Activated naive CD8-positive, alpha-beta T cell treated with anti-CD3 and anti-CD28 coated beads, Interleukin-2, amount 10 ng/mL, durations not matched to agents 7 days and 5 days (primary cell): ENCODE data around the gene AP2B1. TPM values are rescaled to one million over a fixed set of nuclear protein-coding genes. Genes with fewer than 3 reads are reported as not detected.

Experiments used
- ATAC-seq: fragments of 150-1000 bp; cut with Tn5 transposase; one replicate; pipeline ENCODE4 v1.10.0; 2021; ENCODE audit warnings: low read depth, moderate library complexity
- POLR2A ChIA-PET: fragments of 350-600 bp; sonication (Branson Sonifier 250); formaldehyde crosslinking; loops from one replicate; lab custom pipeline; 2021; ENCODE audit warnings: antibody characterized with exemption; lab: Charles Lee
- DNase-seq: peaks from one replicate; pipeline ENCODE4 v3.0.0; 2021
- H3K27ac Mint-ChIP-seq: one replicate; pipeline ENCODE4 v1.8.0; 2022; ENCODE audit warnings: mild to moderate bottlenecking, mixed read lengths
- H3K27me3 Mint-ChIP-seq: one replicate; pipeline ENCODE4 v1.8.0; 2022; ENCODE audit warnings: mild to moderate bottlenecking, moderate library complexity, mixed read lengths
- H3K36me3 Mint-ChIP-seq: one replicate; pipeline ENCODE4 v1.8.0; 2021; ENCODE audit warnings: mild to moderate bottlenecking, mixed read lengths
- H3K4me1 Mint-ChIP-seq: one replicate; pipeline ENCODE4 v1.8.0; 2021; ENCODE audit warnings: mixed read lengths
- H3K4me3 Mint-ChIP-seq: one replicate; pipeline ENCODE4 v1.8.0; 2022; ENCODE audit warnings: mild to moderate bottlenecking, moderate library complexity, mixed read lengths
- H3K9me3 Mint-ChIP-seq: one replicate; pipeline ENCODE4 v1.8.0; 2021; ENCODE audit warnings: mixed read lengths
- total RNA-seq, 2 experiments: library from RNA; stranded (reverse); gene quantifications; one replicate each; pipeline ENCODE4 v1.2.3, GENCODE V29; 2021

The AP2B1 gene
- total RNA-seq, 2 experiments from 2014 or later: 154 to 163 TPM

- Mint-ChIP-seq H3K4me1 (peaks cover 8% of the 10 kb centered on the region), H3K27ac (no peak overlapping the region), H3K4me3 (no peak overlapping the region), H3K27me3 (no peaks in the 10 kb centered on the region), H3K9me3 (no peaks in the 10 kb centered on the region), H3K36me3 (peaks cover 5% of the 10 kb centered on the region)
- POLR2A ChIA-PET: interaction anchor here (0.6 to 1.0 kb wide), 2 partner anchors 135 to 488 kb away, joined by 3 to 5 read pairs; no protein-coding TSS in a partner anchor
- ATAC-seq: no peak
- no peak for DNase-seq
Measured at GRCh38 chr17:35612924-35613521, 25.9 kb downstream of the AP2B1 start.

GRCh38 chr17:35614810-35615209 is 27.7 kb downstream of the AP2B1 start:
- POLR2A ChIA-PET: interaction anchor here (0.7 kb wide), 1 partner anchor 128 kb away, joined by 3 read pairs; no protein-coding TSS in a partner anchor
- Mint-ChIP-seq H3K27me3 (no peaks in the 10 kb centered on the region), H3K9me3 (no peaks in the 10 kb centered on the region), H3K4me1 (peaks cover 8% of the 10 kb centered on the region), H3K27ac (no peak overlapping the region), H3K36me3 (peaks cover 2% of the 10 kb centered on the region), H3K4me3 (no peak overlapping the region)
- DNase-seq (no peak), ATAC-seq (no peak)

DNA sequence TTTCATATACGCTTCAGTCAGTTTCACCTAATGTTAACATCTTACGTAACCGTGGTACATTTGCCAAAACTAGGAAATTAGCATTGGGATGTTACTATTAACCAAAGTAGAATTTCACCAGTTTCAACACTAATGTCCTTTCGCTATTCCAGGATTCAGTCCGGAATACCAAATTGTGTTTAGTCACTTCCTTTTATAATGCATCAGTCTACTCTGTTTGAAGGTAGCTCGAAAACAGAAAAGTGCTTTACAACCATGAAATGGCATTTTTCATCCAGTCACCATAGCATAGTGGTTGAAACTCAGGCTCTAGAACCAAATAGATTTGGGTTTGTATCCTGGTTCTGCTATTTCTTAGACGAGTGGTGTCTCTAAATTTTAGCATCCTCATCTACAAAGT is 29.4 kb downstream of the AP2B1 start:
- Mint-ChIP-seq H3K27ac (no peak overlapping the region), H3K4me3 (no peak overlapping the region), H3K4me1 (peaks cover 8% of the 10 kb centered on the region), H3K27me3 (no peaks in the 10 kb centered on the region), H3K9me3 (no peaks in the 10 kb centered on the region), H3K36me3 (peaks cover 3% of the 10 kb centered on the region)
- ATAC-seq: no peak
- no peak for DNase-seq
- POLR2A ChIA-PET: no interaction called here

DNA sequence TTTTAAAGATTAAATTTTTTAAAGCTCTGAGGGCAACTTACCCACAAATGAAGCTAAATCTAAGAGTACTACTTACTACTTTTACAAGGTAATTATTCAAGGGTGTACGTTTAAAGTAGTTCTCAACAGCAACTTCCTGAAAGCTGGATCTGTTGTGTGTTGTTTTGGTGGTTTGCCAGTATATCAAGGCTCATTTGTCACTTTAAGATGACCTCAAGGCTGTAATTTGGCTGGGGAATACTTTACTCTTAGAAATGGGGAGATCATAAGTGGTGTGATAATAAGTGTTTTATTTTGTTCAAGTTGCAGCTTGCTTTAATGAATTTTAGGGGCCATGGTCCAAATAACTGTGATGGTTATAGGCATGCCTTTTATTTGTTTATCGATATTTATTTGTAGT is 30.4 kb downstream of the AP2B1 start:
- ATAC-seq: no peak
- Mint-ChIP-seq H3K9me3 (no peaks in the 10 kb centered on the region), H3K27ac (no peak overlapping the region)

DNA sequence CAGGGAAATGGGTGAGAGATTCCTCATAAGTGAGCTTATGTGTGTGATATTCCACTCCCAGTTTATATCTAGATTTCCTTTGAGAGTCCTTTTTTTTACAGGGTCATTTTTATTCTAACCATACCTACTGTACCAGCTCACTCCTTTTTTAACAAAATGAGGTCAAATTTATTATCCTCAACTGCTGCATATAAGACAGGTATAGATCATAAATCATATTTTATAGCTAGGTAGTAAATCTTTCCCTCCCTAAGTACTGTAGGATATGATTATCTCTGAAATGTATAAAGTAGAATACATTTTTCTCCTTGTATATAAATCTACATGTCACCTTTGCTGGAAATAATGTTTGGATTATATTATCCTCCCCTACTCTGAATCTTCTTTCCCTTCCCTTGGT is 31.5 kb downstream of the AP2B1 start:
- H3K27me3 Mint-ChIP-seq: no peaks in the 10 kb centered on the region
- H3K27ac Mint-ChIP-seq: no peak overlapping the region
- H3K9me3 Mint-ChIP-seq: no peaks in the 10 kb centered on the region
- ATAC-seq: no peak
- H3K4me3 Mint-ChIP-seq: no peak overlapping the region
- POLR2A ChIA-PET: no interaction called here
- DNase-seq: no peak
- peaks cover 5% of the 10 kb centered on the region for H3K36me3 Mint-ChIP-seq
- H3K4me1 Mint-ChIP-seq: peaks cover 2% of the 10 kb centered on the region

More for the DNA sequence above, 30.4 kb downstream of the AP2B1 start:
- H3K27me3 Mint-ChIP-seq: no peaks in the 10 kb centered on the region
- no peak overlapping the region for H3K4me3 Mint-ChIP-seq
- POLR2A ChIA-PET: no interaction called here
- no peak for DNase-seq
- peaks cover 3% of the 10 kb centered on the region for H3K36me3 Mint-ChIP-seq
- H3K4me1 Mint-ChIP-seq: peaks cover 8% of the 10 kb centered on the region

DNA sequence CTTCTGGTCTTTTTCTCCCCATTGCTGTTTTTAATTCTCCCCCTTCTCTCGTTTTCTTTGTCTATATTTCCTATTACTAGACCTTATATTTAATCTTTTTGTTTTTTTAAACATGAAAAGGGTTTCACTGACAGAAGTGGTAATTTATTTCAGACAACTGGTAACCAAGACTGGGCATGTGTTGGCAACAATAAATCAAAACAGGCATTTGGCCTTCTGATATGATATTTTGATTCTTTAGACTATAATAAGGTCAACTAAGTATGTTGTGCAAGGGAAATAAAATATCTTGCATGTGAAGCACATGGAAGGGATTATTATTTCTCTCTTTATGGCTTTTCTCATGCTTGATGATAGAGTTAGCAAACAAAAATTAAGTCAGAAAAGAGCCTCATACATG is 34.6 kb downstream of the AP2B1 start:
- DNase-seq: no peak
- H3K4me1 Mint-ChIP-seq: peaks cover 4% of the 10 kb centered on the region
- H3K9me3 Mint-ChIP-seq: no peaks in the 10 kb centered on the region
- no peaks in the 10 kb centered on the region for H3K27me3 Mint-ChIP-seq
- POLR2A ChIA-PET: no interaction called here
- H3K27ac Mint-ChIP-seq: no peak overlapping the region
- H3K36me3 Mint-ChIP-seq: peaks cover 11% of the 10 kb centered on the region
- no peak for ATAC-seq
- no peak overlapping the region for H3K4me3 Mint-ChIP-seq

GRCh38 chr17:35627417-35627816 is 40.3 kb downstream of the AP2B1 start:
- Mint-ChIP-seq H3K4me1 (peaks cover 1% of the 10 kb centered on the region), H3K4me3 (no peak overlapping the region), H3K9me3 (no peaks in the 10 kb centered on the region), H3K27ac (no peak overlapping the region), H3K36me3 (peaks cover 17% of the 10 kb centered on the region), H3K27me3 (no peaks in the 10 kb centered on the region)
- ATAC-seq (no peak), DNase-seq (no peak)
- POLR2A ChIA-PET: no interaction called here

DNA sequence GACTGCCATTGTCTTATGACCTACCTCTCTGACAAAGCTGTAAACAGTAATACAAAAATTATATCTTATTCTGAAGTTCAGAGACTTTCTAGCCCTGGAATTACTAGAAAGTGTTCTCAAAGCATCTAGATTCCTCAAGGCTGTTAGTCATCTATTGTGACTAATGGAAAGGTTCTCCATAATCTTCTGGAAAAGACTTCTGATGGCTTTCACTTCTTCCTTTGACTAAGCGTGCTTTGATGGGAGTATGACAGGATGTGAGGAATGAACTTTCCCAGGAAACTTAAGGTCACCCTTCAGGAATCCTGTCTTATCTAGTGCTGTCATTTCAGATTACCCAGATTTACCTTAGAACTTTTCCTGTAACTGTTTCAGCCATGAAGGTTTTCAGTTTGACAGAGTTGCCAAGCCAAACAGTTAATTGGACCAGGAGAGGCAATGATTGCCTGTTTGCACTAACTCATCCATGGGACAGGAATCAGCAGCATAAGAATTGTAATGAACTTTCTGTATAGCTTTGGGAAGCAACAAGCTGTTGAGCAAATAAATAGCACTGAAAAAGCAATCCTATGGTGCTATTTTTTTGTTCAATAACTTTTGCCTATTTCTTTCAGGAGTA is 43.5 kb downstream of the AP2B1 start:
- Mint-ChIP-seq H3K27me3 (no peaks in the 10 kb centered on the region), H3K4me1 (peaks cover 1% of the 10 kb centered on the region), H3K4me3 (no peak overlapping the region), H3K36me3 (peaks cover 18% of the 10 kb centered on the region), H3K27ac (no peak overlapping the region), H3K9me3 (no peaks in the 10 kb centered on the region)
- POLR2A ChIA-PET: no interaction called here
- ATAC-seq: no peak
- DNase-seq: no peak

GRCh38 chr17:35641032-35641431 is 53.9 kb downstream of the AP2B1 start:
- POLR2A ChIA-PET: no interaction called here
- H3K36me3 Mint-ChIP-seq: peaks cover 25% of the 10 kb centered on the region
- no peak overlapping the region for H3K27ac Mint-ChIP-seq
- no peaks in the 10 kb centered on the region for H3K27me3 Mint-ChIP-seq
- H3K4me3 Mint-ChIP-seq: no peak overlapping the region
- ATAC-seq: no peak
- DNase-seq: no peak
- peaks cover 2% of the 10 kb centered on the region for H3K4me1 Mint-ChIP-seq
- no peaks in the 10 kb centered on the region for H3K9me3 Mint-ChIP-seq

DNA sequence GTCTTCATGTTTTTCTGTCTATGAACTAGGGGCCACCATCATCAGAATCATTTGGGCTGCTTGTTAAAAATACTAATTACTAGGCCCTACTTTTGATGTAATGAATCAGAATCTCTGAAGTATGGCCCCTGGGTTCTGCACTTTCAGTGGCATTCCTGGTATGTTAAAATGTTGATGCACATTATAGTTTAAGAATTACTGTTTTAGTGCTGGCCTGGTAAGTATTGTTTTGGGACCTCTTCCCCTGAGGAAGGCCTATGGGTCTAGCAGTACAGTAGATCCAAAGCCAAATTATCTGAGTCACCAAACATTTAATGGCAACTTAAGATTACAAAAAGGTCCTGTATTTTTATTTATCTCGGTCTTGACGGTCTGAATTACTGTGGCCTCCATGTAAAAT is 58.8 kb downstream of the AP2B1 start:
- ATAC-seq: no peak
- Mint-ChIP-seq H3K27ac (no peak overlapping the region), H3K36me3 (peaks cover 12% of the 10 kb centered on the region), H3K4me1 (no peaks in the 10 kb centered on the region), H3K4me3 (no peak overlapping the region), H3K27me3 (no peaks in the 10 kb centered on the region), H3K9me3 (no peaks in the 10 kb centered on the region)
- POLR2A ChIA-PET: no interaction called here
- no peak for DNase-seq

GRCh38 chr17:35651467-35651866 is 64.3 kb downstream of the AP2B1 start:
- Mint-ChIP-seq H3K4me1 (no peaks in the 10 kb centered on the region), H3K4me3 (no peak overlapping the region), H3K27ac (no peak overlapping the region), H3K36me3 (peaks cover 16% of the 10 kb centered on the region), H3K9me3 (no peaks in the 10 kb centered on the region), H3K27me3 (no peaks in the 10 kb centered on the region)
- ATAC-seq (no peak), DNase-seq (no peak)
- POLR2A ChIA-PET: interaction anchor here (0.6 kb wide), 1 partner anchor 848 kb away, joined by 3 read pairs; no protein-coding TSS in a partner anchor

- H3K27ac Mint-ChIP-seq: no peak overlapping the region
- H3K4me1 Mint-ChIP-seq: no peaks in the 10 kb centered on the region
- no peaks in the 10 kb centered on the region for H3K27me3 Mint-ChIP-seq
- H3K4me3 Mint-ChIP-seq: no peak overlapping the region
- H3K9me3 Mint-ChIP-seq: no peaks in the 10 kb centered on the region
- peaks cover 22% of the 10 kb centered on the region for H3K36me3 Mint-ChIP-seq
- ATAC-seq (no peak), DNase-seq (no peak)
- POLR2A ChIA-PET: no interaction called here
Measured at GRCh38 chr17:35653619-35654361, 66.7 kb downstream of the AP2B1 start.

GRCh38 chr17:35655303-35655702 is 68.2 kb downstream of the AP2B1 start:
- Mint-ChIP-seq H3K27me3 (no peaks in the 10 kb centered on the region), H3K9me3 (no peaks in the 10 kb centered on the region), H3K36me3 (peaks cover 28% of the 10 kb centered on the region), H3K27ac (no peak overlapping the region), H3K4me1 (no peaks in the 10 kb centered on the region), H3K4me3 (no peak overlapping the region)
- POLR2A ChIA-PET: no interaction called here
- ATAC-seq (no peak), DNase-seq (no peak)

DNA sequence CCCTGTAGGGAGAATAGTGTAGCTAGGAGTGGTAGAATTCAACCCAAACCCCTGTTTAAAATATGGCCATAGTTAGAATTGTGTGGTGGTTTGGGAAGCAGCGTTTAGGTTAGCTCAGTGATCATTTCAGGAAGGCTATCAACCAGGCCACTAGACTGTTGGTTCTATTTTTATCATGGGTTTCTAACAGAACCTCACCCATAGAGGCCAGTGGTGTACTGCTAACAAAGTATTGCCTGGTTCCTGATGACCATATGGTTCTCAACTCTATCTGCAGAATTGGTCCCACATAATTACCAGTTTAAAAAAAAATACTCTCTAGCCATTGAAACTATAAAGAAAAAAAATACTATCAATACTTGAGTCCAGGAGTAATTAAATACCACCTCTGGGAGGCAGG is 73.8 kb downstream of the AP2B1 start:
- Mint-ChIP-seq H3K4me3 (no peak overlapping the region), H3K27ac (no peak overlapping the region), H3K4me1 (no peaks in the 10 kb centered on the region), H3K27me3 (no peaks in the 10 kb centered on the region), H3K36me3 (peaks cover 19% of the 10 kb centered on the region), H3K9me3 (no peaks in the 10 kb centered on the region)
- no peak for DNase-seq
- POLR2A ChIA-PET: no interaction called here
- no peak for ATAC-seq
